ENCODE measurements around the gene ANKRD11.
"Not testable (repeated sequence)": the region's sequence is repeated elsewhere in the genome, so short reads cannot be mapped to it uniquely, and the experiment has no call there.

Gene ANKRD11

DNA sequence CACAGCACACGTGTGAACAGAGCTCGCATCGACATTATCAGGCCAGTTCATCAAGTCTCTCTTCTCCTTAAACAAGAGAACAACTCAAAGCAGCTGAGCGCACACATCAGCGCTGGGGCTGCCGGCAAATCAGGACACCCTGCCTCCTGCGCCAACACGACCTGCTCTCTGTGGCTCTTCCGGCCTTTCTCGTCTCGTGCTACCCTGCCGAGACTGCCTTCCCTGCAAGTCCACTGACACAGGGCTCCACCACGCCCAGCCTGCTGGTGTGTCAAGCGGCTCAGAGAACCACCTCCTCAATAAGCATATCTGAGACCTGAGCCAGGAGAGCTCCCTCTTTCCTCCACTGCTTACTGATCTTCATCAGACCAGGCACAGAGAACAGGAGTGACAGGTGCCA lies 176.0 kb downstream of the ANKRD11 start:
- no peak for DNase-seq (ENCODE audit: low spot score)

- no peak for DNase-seq (ENCODE audit: low spot score)
These were observed 176.8 kb downstream of the ANKRD11 start for GRCh38 chr16:89313583-89313982.

DNA sequence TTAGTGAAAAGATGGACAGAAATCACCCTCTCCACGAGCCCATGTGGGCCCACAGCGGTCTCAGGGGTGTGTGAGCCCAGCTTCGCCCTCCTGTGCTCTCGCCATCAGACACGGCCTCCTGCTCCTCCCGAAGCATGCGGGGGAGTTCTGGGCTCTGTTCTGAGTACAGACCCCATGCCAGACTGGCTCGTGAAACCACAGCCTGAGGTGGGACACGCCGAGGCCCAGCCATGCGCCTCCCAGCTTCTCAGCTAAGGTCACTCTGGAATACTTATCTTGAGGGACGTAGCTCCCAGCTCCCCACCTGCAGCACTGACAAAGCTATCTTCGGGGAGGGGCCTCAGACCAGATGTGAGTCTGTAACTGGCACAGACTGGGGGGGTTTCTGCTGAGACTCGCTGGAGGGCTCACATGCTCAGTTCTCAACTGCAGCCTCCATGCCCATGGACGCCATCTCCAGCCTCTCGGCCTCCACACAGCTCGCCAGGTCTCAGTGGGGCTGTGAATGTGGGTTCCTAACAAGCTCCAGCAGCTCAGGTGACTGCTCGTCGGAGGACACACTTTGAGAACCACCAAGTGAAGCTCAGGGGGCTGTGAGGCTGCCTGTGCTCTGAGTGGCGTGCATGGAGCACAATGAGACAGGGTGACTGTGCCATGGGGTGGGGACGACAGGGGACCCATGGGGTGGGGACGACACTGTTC lies 177.6 kb downstream of the ANKRD11 start:
- no peak for DNase-seq (ENCODE audit: low spot score)

DNA sequence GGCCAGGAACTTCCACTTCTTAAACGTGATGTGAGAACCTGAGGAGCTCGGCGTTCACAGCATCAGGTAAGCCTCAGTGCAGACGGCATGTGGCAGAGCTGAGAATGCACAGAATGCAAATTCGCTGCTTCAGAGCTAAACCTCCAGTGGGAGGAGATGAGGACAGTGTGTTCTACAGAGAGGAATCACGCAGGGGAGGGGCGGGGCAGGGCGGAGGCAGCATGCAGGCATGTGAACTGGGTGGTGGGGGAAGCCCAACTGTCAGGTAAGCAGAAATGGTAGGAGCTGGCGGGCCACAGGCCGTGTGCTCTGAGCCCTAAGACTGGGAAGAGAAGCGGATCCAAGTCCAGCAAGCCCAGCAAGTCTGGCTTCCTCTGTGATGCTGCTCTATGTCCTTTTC lies 178.2 kb downstream of the ANKRD11 start:
- no peak for DNase-seq (ENCODE audit: low spot score)

DNA sequence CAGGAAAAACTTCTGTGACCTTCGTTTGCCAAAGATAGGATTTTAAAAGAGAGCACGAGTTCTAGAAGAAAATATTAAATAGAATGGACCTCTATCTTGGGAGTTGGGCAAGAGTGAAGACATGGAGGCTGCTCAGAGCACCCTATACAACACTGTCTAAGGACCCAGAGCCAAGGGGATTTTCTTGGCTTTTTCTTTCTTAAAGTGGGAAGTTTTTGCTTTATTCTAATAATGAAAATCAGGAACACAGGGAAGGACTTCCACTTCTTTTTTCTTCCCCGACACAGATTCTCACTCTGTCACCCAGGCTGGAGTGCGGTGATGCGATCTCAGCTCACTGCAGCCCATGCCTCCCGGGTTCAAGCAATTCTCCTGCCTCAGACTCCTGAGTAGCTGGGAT lies 178.7 kb downstream of the ANKRD11 start:
- DNase-seq (ENCODE audit: low spot score), result no peak

GRCh38 chr16:89309438-89310122 lies 180.8 kb downstream of the ANKRD11 start:
- no peak for DNase-seq (ENCODE audit: low spot score)

DNA sequence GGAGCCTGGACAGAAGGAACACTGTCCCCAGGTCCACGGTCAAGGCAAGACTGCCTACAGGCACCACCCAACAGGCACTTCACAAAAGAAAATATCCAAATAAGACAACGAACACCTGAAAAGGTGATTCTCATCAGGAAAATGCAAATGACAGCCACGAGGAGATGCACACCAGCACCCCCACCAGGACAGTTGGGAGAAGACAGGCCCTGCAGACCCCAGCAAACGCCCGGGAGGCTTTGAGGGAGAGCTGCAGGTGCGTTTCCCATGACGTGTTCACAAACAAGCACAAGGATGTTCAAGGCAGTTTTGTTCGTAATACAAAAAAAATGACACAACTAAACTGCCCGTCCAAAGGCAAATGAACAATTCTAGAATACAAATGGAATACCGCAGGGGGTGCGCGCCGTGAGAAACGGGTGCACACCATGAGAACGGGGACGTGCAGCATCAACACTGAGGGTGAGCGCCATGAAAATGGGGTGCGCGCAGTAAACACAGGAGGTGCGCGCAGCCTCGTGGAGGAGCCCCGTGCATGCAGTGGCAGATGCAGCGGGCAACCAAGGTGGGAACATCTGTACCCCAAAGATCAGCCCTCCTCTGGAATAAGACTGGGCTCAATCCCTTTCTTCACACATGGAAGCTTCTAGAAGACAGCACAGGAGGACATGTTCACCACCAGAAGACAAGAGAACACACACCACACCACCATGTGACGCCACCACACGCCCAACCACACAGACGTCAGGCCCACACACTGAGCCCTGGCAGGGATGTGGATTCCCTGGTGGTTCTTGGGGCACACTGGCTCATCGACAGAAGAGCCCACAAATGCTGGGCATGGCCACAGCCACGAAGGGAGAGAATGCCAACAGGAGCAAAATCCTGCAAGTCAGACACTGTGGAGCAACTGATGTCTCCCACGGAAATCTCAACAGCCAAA lies 181.7 kb downstream of the ANKRD11 start:
- peak; percentile 92 for DNase-seq (ENCODE audit: low spot score)

DNA sequence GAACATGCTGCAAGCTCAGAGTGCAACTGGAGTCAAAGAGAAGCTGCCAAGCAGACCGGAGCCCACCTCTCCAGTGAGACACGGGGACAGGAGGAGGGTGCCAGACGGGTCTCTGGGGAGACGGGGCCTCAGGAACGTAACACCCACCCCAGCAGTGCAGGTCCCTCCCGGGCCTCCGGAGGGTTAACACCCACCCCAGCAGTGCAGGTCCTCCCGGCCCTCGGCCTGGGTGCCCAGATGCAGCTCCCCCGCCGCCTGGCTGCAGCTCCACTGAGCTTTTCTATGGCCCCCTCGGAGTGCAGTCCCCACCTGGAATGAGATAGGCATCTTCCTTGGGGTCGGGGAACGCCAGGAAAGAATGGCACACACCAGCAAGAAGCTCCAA lies 182.9 kb downstream of the ANKRD11 start:
- DNase-seq (ENCODE audit: low spot score), result no peak

- not testable (repeated sequence) for DNase-seq (ENCODE audit: low spot score)
These were observed 183.6 kb downstream of the ANKRD11 start for GRCh38 chr16:89306457-89307420.

DNA sequence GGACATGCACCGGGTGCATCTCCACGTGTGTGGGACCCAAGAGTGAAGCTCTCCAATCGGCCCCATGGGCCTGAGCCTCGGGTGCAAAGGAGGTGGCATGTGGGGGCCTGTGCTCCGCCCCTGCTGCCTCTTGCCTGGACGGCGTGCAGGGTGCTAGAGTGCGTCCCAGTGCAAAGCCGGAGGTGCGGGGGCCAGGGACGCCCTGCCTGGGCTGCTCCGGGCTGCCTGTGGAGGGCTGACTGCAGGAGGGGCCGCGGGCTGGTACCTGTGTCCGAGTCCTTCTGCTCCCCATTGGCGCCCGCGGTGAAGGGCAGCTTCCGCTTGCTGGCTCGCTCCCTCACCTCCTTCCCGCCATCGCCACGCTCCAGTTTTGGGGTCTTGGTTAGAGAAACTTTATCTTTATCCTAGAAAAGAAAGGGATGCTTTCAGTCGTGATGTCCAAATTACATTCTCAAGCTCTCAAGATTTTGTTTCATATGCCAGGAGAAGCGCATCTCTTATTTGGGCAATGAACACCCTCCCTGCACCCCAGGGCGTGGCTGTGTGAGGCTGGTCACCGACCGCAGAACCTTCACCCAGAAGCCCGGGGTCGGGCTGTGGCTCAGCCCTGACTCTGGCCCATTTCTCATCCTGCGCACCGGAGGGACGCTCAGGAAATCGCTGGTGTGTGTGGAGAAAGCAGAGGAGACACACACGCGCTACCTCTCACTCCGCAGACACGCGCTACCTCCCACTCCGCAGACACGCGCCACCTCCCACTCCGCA lies 185.2 kb downstream of the ANKRD11 start:
- no peak for DNase-seq (ENCODE audit: low spot score)

GRCh38 chr16:89304181-89304851 lies 186.0 kb downstream of the ANKRD11 start:
- no peak for DNase-seq (ENCODE audit: low spot score)

- DNase-seq (ENCODE audit: low spot score), result no peak
These were observed 186.7 kb downstream of the ANKRD11 start for GRCh38 chr16:89303617-89304016.

DNA sequence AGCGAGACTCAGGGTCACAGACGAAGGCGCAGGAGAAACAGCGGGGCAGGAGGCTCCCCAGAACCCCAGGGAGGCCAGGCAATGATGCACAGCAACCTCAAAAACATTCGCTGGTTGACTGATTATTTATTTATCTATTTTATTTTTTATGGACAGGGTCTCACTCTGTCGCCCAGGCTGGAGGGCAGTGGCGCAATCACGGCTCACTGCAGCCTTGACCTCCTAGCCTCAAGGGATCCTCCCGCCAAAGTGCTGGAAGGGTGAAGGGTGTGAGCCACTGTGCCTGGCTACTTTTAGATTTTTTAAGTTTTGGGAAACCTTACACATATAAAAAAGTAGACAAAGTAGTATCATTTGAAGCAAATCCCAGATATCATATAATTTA lies 189.4 kb downstream of the ANKRD11 start:
- DNase-seq (ENCODE audit: low spot score), result no peak

GRCh38 chr16:89300311-89300975 lies 189.9 kb downstream of the ANKRD11 start:
- no peak for DNase-seq (ENCODE audit: low spot score)

- DNase-seq (ENCODE audit: low spot score), result not testable (repeated sequence)
These were observed 190.8 kb downstream of the ANKRD11 start for GRCh38 chr16:89299357-89300111.

GRCh38 chr16:89298623-89299225 lies 191.6 kb downstream of the ANKRD11 start:
- DNase-seq (ENCODE audit: low spot score), result no peak

- no peak for DNase-seq (ENCODE audit: low spot score)
These were observed 192.3 kb downstream of the ANKRD11 start for GRCh38 chr16:89297910-89298545.
